Liver (tissue), 9 donors: Measurements from ENCODE around the gene CTSC. TPM values are rescaled to one million over a fixed set of nuclear protein-coding genes. Genes with fewer than 3 reads are reported as not detected.

Experiments
- DNase-seq: peaks from one replicate; pipeline ENCODE4 v3.0.0-alpha.2; 2017; ENCODE audit warnings: low spot score
- H3K27ac ChIP-seq, 2 donors: one replicate each; pipeline ENCODE4 v1.7.0; 2013; ENCODE audit warnings: inconsistent platforms in 2 of 2, low read length in 2 of 2, control low read depth in 1 of 2, low read depth in 1 of 2, mild to moderate bottlenecking in 1 of 2
- H3K27me3 ChIP-seq, 4 donors: one replicate each; pipeline versions ENCODE4 v1.6.1 to v1.7.0; 2013; ENCODE audit warnings: low read length in 3 of 4, inconsistent platforms in 1 of 4, mild to moderate bottlenecking in 1 of 4, moderate library complexity in 1 of 4; ENCODE audit not compliant: control insufficient read depth in 4 of 4, insufficient read depth in 4 of 4
- H3K36me3 ChIP-seq, 4 donors: one replicate each; pipeline versions ENCODE4 v1.6.1 to v1.7.0; 2013; ENCODE audit warnings: low read length in 3 of 4, mild to moderate bottlenecking in 3 of 4, low read depth in 1 of 4, moderate library complexity in 1 of 4; ENCODE audit not compliant: control insufficient read depth in 4 of 4, insufficient read depth in 3 of 4
- H3K4me1 ChIP-seq, 4 donors: one replicate each; pipeline versions ENCODE4 v1.6.1 to v1.7.0; 2013; ENCODE audit warnings: low read length in 3 of 4, mild to moderate bottlenecking in 3 of 4, moderate library complexity in 1 of 4; ENCODE audit not compliant: control insufficient read depth in 4 of 4, insufficient read depth in 4 of 4
- H3K4me3 ChIP-seq, 3 donors: one replicate each; pipeline versions ENCODE4 v1.6.1 to v1.7.0; 2013; ENCODE audit warnings: low read length in 3 of 3, control low read depth in 1 of 3, low read depth in 1 of 3, mild to moderate bottlenecking in 1 of 3
- H3K9ac ChIP-seq, 2 donors: one replicate each; pipeline ENCODE4 v1.7.0; 2013; ENCODE audit warnings: low read length in 2 of 2, mild to moderate bottlenecking in 2 of 2, moderate library complexity in 2 of 2, control low read depth in 1 of 2, low read depth in 1 of 2
- H3K9me3 ChIP-seq, 4 donors: one replicate each; pipeline versions ENCODE4 v1.6.1 to v1.7.0; 2013; ENCODE audit warnings: low read length in 3 of 4; ENCODE audit not compliant: control insufficient read depth in 4 of 4
- ATF3 ChIP-seq: IDR thresholded peaks from 2 replicates; pipeline ENCODE4 v1.6.1; 2016; ENCODE audit warnings: antibody characterized with exemption
- CTCF ChIP-seq: fragments of 150-350 bp; IDR thresholded peaks from 2 replicates; pipeline ENCODE4 v1.5.1; 2017; ENCODE audit warnings: improper control_type of control experiment, low read depth, low read length; ENCODE audit not compliant: missing input control
- EGR1 ChIP-seq, 2 donors: IDR thresholded peaks; 2 replicates each; pipeline ENCODE4 v1.6.1; 2016 to 2018; ENCODE audit warnings: antibody characterized with exemption in 2 of 2, low read depth in 2 of 2
- FOXA1 ChIP-seq: IDR thresholded peaks from 2 replicates; pipeline ENCODE4 v1.6.1; 2016; ENCODE audit warnings: antibody characterized with exemption
- FOXA2 ChIP-seq: IDR thresholded peaks from 2 replicates; pipeline ENCODE4 v1.6.1; 2016; ENCODE audit warnings: antibody characterized with exemption
- GABPA ChIP-seq, 2 donors: IDR thresholded peaks in 1 of 2; conservative IDR thresholded peaks in 1 of 2; 2 replicates each; pipeline ENCODE4 v1.6.1; 2016; ENCODE audit warnings: antibody characterized with exemption in 2 of 2, mild to moderate bottlenecking in 1 of 2, moderate library complexity in 1 of 2
- HNF4A ChIP-seq, 2 donors: conservative IDR thresholded peaks; 2 replicates each; pipeline ENCODE4 v1.6.1; 2016; ENCODE audit warnings: antibody characterized with exemption in 2 of 2, mild to moderate bottlenecking in 2 of 2
- HNF4G ChIP-seq: IDR thresholded peaks from 2 replicates; pipeline ENCODE4 v1.6.1; 2016; ENCODE audit warnings: antibody characterized with exemption
- JUND ChIP-seq, 2 donors: IDR thresholded peaks; 2 replicates each; pipeline ENCODE4 v1.6.1; 2016; ENCODE audit warnings: antibody characterized with exemption in 2 of 2
- NR2F2 ChIP-seq: IDR thresholded peaks from 2 replicates; pipeline ENCODE4 v1.6.1; 2016; ENCODE audit warnings: antibody characterized with exemption
- RAD21 ChIP-seq, 2 donors: IDR thresholded peaks; 2 replicates each; pipeline ENCODE4 v1.6.1; 2016; ENCODE audit warnings: antibody characterized with exemption in 2 of 2, mild to moderate bottlenecking in 2 of 2
- RXRA ChIP-seq, 2 donors: IDR thresholded peaks; 2 replicates each; pipeline ENCODE4 v1.6.1; 2017 to 2018; ENCODE audit warnings: antibody characterized with exemption in 2 of 2, mild to moderate bottlenecking in 1 of 2
- SP1 ChIP-seq: IDR thresholded peaks from 2 replicates; pipeline ENCODE4 v1.6.1; 2018; ENCODE audit warnings: antibody characterized with exemption, mild to moderate bottlenecking
- TAF1 ChIP-seq: conservative IDR thresholded peaks from 2 replicates; pipeline ENCODE4 v1.6.1; 2016; ENCODE audit warnings: antibody characterized with exemption, mild to moderate bottlenecking
- YY1 ChIP-seq: IDR thresholded peaks from 2 replicates; pipeline ENCODE4 v1.6.1; 2016; ENCODE audit warnings: antibody characterized with exemption, mild to moderate bottlenecking
- WGBS: extraction: QIAGEN DNeasy Blood & Tissue Kit; methylation state at CpG from one replicate; pipeline ENCODE4 v1.1.7; 2013; 5-methylcytosine and 5-hydroxymethylcytosine counted together
- polyA plus RNA-seq, 2 donors: library from polyadenylated mRNA; stranded (reverse) in 1 of 2; unstranded in 1 of 2; fragments of 200-250 nt in 1 of 2; fragments of >200 nt in 1 of 2; fragmentation: Nextera tagmentation in 1 of 2; extraction: Ambion mirVana in 1 of 2; gene quantifications; one replicate each; pipeline versions ENCODE4 v1.2.1 to v1.2.3, GENCODE V29; 2013 to 2015
- total RNA-seq, 2 donors: library from RNA; depleted of rRNA; stranded (reverse); fragments of >200 nt; gene quantifications; one replicate each; pipeline ENCODE4 v1.2.3, GENCODE V29; 2014
- TF ChIP-seq, protein P1 (sequence below): IDR thresholded peaks from 2 replicates; pipeline ENCODE4 v1.6.1; 2016; ENCODE audit warnings: antibody characterized with exemption
- TF ChIP-seq, protein P2 (sequence below): IDR thresholded peaks from 2 replicates; pipeline ENCODE4 v1.6.1; 2016; ENCODE audit warnings: antibody characterized with exemption
- donor health status: healthy.
- donor health status: healthy.
- donor health status: healthy.
- donor health status: healthy.
- donor health status: healthy.

CTSC gene
- total and polyA plus RNA-seq, 4 donors = 22.4 to 68.7 (median 31.3) TPM

GRCh38 chr11:88301488-88302140 is 35.9 kb downstream of the CTSC start:
- 68% methylated on average over 9 of the region's 9 CpGs for WGBS
- no peak overlapping the region for H3K9ac ChIP-seq
- H3K4me1 ChIP-seq = peaks cover 0 to 7% (median under 1%) of the 10 kb centered on the region in 4 donors
- H3K27me3 ChIP-seq = no peaks in the 10 kb centered on the region
- TF ChIP-seq FOXA1 (no peak), CTCF (no peak), RAD21 (IDR thresholded peaks at IDR 0.05) (no peak), HNF4A (conservative IDR thresholded peaks at IDR 0.05) (no peak), EGR1 (IDR thresholded peaks at IDR 0.05; ENCODE audit: low read depth in 2 of 2) (no peak), SP1 (no peak), GABPA (IDR thresholded peaks at IDR 0.05 in 1 of 2, conservative IDR thresholded peaks at IDR 0.05 in 1 of 2) (no peak), FOXA2 (no peak), YY1 (no peak), ATF3 (no peak), NR2F2 (no peak), JUND (IDR thresholded peaks at IDR 0.05) (no peak), TAF1 (no peak), RXRA (IDR thresholded peaks at IDR 0.05) (no peak), HNF4G (no peak)
- TF ChIP-seq, protein P1, sequence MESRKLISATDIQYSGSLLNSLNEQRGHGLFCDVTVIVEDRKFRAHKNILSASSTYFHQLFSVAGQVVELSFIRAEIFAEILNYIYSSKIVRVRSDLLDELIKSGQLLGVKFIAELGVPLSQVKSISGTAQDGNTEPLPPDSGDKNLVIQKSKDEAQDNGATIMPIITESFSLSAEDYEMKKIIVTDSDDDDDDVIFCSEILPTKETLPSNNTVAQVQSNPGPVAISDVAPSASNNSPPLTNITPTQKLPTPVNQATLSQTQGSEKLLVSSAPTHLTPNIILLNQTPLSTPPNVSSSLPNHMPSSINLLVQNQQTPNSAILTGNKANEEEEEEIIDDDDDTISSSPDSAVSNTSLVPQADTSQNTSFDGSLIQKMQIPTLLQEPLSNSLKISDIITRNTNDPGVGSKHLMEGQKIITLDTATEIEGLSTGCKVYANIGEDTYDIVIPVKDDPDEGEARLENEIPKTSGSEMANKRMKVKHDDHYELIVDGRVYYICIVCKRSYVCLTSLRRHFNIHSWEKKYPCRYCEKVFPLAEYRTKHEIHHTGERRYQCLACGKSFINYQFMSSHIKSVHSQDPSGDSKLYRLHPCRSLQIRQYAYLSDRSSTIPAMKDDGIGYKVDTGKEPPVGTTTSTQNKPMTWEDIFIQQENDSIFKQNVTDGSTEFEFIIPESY = no peak
- TF ChIP-seq, protein P2, sequence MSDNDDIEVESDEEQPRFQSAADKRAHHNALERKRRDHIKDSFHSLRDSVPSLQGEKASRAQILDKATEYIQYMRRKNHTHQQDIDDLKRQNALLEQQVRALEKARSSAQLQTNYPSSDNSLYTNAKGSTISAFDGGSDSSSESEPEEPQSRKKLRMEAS = no peak
- H3K4me3 ChIP-seq = no peak overlapping the region
- no peaks in the 10 kb centered on the region for H3K9me3 ChIP-seq
- no peak overlapping the region for H3K27ac ChIP-seq
- peaks cover 0 to 8% (median 0%) of the 10 kb centered on the region in 4 donors for H3K36me3 ChIP-seq
- DNase-seq = no peak

DNA sequence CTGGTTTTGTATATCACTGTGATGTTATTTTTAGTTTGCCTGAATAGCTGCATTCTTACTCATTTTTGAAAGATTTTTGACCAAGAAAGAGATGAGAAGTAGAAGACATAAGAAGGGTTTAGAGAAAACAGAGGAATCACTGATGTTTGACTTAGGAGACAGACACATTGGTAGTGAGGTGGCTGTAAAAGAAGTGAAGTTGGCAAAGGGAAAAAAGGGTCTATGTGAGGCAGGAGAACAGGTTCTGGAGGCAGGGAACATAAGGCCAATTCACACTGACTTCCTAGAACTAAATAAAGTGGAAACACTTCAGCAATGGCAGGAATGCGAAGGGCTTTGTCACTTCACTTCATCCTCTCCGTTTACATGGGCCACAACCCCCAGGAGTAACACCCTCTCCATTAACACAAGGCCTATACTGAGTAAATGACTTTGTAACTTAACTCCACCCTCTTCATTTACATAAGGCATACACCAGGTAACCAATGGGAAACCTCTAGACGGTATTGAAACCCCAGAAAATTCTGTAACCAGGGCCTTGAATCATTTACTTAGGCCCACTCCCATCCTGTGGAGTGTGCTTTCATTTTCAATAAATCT is 36.5 kb downstream of the CTSC start:
- WGBS = 87% methylated on average over 3 of the region's 3 CpGs
- Histone ChIP-seq H3K27ac (no peak overlapping the region), H3K9ac (no peak overlapping the region), H3K9me3 (no peaks in the 10 kb centered on the region), H3K36me3 (peaks cover 0 to 8% (median 0%) of the 10 kb centered on the region in 4 donors), H3K4me3 (no peak overlapping the region), H3K4me1 (peaks cover 0 to 7% (median under 1%) of the 10 kb centered on the region in 4 donors), H3K27me3 (no peaks in the 10 kb centered on the region)
- no peak for DNase-seq
- TF ChIP-seq GABPA (IDR thresholded peaks at IDR 0.05 in 1 of 2, conservative IDR thresholded peaks at IDR 0.05 in 1 of 2) = no peak
- no peak for TF ChIP-seq HNF4G
- TF ChIP-seq YY1 = no peak
- no peak for TF ChIP-seq JUND (IDR thresholded peaks at IDR 0.05)
- TF ChIP-seq, protein P1 = no peak
- TF ChIP-seq HNF4A (conservative IDR thresholded peaks at IDR 0.05) = no peak
- TF ChIP-seq TAF1 = no peak
